HG03108 (cell line): ENCODE results near the gene PIP5K1C.

Source experiments
- ATAC-seq: cut with Tn5 transposase; IDR thresholded peaks from one replicate; pipeline ENCODE4 v1.9.1; 2021; ENCODE audit warnings: moderate library complexity; ENCODE audit not compliant: unreplicated experiment

Gene PIP5K1C

DNA sequence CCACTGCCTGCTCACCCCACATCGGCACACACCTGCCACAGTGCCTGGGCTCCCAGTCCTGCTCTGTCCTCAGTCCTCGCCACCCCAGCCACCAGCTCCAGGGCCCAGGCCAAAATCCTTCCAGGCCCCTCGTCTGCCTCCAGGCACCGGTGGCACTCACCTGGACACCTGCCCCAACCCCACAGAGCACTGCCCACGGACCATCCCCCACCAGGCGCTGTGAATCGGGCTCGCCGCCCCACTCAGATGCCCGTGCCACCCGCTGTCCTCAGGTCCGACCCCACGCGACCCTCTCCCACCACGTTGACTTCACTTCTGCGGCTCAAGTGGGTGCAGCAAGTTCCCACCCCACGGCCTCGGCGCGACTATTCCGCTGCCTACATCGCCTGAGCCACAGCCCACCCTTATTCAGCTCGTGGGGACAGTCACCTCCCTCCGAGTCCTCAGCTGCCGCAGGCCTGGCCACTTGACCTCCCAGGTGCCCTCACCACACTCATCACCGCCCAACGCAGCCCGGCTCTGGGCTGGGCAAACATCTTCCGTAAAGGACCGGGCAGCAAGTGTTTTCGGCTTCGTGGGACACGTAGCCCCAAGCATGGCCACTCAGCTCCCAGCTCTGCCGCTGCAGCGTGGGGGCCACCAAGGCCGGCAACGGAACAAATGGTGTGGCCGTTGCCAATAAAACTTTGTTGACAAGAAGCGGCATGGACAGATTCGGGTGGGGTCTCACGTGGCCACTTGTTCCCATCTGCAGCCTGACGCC lies 5.7 kb downstream of the PIP5K1C start:
- no peak for ATAC-seq

DNA sequence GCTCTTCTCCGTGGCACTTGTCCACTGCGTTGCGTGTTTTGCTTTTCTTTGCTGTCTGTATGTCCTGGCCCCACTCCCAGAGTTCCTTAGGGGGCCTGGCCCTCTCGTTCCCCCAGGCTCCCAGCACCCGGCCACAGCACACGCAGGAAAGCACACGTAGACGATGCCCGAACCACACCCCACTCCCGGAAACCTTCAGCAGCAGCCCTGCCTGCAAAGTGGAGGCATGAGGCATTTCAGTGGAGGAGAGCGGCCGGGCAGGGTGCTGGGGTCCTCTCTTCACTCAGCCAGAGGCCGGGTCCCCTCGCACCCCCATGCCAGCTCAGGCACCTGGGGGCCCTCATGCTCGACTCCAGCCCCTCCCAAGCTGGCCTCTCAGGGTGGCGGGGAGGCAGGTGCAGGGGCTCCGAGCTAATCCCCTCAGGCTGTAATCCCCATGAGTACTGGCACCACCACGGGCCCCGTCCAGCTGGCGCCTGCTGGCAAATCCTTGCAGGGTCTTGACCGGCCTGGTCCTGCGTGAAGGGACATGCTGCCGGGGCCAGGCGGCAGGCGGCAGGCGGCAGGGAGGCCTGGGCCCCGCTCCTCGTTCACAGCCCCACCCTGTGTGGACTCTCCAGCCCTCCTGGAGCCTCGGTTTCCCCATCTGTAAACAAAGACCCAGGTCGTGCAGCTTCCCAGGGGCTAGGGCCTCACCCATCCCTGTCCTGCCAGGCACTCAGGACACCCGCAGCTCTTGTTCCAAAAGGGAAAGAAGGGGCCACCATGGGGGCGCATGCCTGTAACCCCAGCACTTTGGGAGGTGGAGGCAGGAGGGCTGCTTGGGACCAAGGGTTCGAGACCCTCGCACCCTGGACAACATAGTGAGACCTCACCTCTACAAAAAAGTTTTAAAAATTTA lies 7.0 kb downstream of the PIP5K1C start:
- no peak for ATAC-seq

DNA sequence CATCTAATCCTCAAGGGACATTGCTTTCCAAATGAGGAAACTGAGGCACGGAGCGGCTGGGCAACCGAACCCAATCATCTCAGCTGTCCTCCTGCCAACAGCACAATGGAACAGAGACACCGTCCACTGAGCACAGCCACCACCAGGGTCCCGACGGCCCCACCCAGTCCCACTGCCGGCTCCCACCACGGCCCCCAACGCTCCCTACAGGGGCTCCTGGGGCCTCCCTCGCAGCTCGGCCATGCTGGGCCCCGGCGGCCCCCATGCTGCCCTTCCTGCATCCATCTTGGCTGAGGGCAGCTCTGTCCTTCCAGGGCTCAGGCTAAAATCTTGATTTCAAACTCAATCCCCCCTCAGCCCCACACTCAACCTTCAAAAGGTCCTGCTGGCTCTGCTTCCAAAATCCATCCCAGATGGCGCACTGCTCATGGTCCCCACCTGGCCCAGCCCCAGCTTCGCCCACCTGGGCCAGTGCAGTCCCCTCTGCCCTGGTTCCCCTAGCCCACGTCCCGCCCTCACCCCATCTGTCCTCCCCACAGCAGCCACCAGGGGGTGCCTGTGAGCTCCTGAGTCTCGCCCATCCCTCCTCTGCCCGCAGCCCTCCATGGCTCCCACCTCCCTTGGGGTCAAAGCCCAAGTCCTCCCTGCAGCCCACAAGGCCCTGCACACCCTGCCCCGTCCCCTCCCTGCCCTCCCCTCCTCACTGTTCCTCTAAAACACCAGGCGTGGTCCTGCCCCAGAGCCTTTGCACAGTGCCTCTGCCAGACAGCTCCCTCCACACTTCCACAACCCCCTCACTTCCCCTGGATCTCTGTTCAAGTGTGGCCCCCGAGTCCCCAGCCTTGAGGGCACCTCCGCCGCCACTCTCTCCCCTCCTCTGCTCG lies 7.9 kb downstream of the PIP5K1C start:
- ATAC-seq = no peak

DNA sequence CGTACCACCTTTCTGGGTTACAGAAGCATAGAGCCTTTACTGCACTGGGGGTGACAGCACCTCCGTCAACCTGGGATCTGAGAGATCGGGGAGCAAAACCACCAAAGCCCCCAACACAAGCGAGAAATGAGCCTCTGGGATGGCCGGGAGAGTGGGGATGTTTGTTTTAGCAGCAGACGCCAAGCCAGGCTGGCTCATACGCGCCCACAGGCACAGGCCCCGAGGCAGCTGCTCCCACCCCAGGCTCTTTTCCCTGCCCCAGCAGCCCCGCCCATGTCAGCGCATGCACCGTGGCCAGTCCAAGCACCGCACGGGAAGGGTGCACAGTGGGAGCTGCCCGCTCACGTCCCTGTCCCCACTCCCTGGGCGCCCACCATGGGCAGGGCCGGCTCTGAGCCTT lies 8.5 kb downstream of the PIP5K1C start:
- no peak for ATAC-seq

DNA sequence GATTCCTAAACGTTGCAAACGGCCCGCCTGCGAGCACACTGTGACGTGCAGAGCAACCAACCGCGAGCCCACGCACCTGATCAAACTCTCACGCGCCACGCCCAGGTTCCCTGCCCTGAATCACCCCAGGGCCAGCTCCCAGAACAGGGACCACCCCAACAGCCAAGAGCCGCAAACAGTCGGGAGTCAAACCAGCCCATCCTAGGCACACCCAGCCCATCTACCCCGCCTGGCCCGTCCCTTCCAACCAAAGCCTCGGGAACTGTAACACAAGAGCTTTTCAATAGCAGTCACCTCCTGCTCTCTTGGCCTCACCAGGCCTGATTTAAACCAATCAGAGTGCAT lies 8.9 kb downstream of the PIP5K1C start:
- no peak for ATAC-seq

DNA sequence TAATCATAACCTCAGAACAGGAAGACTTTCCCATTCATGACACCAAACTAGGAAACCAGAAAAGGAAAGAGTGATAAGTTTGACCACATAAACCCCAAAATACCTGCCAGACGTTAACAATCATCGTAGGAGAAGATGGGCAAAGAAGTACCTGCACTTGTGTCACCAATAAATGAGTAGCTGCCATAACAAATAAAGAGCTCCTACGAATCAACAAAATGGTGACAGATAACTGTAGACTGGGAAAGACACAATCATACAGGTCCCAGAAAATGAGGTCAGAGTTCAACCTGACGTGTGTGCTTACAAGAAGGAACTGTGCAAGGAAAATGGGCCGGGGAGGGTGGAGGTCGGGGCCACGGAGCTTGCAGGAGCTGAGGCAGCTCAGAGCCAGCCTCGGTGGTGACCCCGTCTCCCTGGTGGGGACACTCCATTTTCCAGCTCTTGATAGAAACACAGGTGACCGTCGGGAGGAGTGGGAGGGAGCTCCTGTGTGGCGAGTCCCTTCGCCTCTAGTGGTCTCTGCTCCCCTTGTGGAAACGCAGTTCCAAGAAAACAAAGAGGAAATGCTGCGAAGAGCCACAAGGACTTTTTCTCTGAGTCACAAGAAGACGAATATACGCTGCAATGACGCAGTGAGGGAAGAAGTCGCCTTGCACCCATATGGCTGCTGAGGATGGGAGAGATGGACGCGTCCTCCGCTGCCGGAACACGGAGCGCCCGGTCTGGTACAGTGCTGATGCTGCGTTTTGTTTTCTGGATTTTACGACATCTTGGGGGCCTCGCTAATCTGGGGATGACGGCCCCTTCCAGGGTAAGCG lies 9.5 kb downstream of the PIP5K1C start:
- ATAC-seq = no peak

DNA sequence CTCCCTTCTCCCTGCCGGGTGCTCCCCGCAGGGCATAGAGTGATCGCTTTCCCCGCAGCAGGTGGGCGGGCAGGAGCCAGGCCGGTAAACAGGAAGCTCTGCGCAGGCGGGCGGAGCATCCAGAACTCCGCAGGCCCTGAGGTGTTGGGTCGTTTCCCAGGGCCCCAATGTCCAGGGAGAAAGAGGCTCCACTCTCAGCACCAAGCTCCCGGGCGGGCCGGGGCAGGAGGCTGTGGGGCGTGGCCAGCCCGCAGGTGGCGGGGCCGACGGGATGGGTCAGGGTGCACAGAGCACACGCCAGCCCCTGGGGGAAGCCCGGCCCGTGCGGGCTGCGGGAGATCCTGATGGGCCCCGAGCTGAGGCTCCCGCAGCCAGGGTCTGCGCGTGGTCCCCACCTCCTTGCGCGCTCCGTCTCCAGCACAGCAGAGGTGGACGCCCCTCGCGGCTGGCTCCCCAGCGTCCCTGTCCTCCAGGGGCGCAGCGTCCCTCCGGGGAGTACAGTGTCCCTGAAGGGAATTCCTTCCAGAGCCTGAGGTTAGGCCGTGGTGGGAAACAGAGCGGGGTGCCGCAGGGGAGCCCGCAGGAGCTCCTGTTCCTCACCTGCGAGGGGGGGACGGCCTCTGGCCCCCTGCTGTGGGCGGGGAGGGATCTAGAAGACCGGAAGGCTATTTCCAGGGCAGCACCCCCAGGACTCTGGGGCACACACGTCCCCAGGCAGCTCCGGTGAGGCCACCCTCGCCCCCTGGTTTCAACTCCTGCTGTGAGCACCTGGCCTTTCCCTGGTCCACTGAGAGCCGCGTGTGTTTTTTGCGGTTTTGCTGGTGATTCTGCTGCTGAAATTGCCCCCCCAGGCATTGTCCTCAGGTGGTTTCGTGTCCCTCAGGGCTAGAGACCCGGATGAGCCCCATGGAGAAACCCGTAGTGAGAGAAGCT lies 12.2 kb downstream of the PIP5K1C start:
- ATAC-seq = no peak

DNA sequence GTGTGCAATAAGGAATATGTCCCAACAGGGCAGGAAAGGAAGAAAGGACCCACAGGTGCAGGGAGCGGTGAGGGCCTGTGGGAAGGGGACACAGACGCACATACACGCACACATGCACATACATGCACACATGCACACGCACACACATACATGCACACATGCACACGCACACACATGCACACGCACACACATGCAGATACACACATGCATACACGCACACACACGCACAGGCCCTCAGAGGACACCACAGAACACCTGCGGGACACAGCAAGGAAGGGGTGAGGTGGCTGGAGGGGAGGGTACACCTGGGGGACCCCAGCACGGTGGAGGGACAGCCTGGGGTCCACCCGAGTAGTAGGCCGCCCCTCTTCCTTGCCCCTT lies 12.9 kb downstream of the PIP5K1C start:
- ATAC-seq = no peak

DNA sequence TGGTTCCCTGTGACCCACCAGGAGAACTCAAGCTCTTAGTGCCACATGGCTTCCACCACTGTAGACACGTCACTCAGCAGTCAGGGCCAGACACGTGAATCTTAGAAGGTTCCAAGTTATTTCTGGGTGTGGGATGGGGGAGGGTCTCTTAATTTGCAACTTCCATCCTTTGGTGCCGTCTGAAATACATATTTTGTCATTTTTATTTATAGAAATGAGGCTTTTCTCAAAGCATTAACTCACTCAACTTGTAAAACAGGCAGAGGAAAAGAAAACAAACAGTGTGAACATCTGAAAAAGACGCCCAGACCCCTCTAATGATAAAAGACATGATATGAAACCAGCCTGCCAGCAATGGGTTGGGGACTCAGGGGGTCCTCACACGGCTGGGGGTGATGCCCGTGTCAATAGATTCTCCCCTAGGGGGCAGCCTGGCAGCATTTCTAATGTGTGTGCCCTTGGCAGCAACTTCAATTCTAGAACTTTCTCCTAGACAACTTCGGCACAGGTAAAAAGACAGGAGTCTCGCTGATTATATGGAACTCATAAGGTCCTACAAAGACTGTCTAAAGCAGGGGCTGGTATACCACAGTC lies 15.4 kb downstream of the PIP5K1C start:
- no peak for ATAC-seq

DNA sequence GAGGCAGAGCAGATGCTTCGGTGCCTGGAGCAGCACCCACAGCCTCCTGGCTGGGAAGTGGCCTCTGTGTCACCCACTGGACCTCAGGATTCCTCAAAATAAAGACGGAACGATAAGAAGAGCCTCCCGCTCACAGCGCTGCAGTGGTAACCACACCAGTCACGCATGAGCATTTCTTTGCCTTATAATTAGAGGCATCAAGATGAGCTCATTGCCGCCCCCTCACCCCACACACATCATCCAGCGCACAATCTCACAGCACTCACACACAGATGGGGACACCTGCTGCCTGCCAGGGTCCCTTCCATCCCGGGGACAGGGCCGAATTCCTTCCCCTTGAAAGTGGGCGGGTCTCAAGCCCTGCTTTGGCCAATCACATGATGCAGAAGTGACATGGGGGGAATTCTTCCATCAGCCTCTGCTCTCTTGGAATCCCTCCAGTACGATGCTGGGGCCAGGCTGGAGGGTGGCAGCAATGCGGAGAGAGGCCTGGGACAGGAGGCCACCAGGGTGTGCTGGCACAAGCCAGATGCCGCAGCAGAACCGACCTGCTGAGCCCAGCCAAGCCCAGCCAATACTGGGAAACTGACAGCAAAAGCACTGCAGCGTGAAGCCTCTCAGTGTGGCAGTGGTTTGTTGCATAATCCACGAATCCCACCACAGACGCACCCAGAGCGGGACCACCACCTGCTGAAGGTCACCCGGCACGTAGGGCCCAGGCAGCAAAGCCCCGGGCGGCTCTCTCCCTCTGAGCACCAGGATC lies 16.0 kb downstream of the PIP5K1C start:
- ATAC-seq = no peak

DNA sequence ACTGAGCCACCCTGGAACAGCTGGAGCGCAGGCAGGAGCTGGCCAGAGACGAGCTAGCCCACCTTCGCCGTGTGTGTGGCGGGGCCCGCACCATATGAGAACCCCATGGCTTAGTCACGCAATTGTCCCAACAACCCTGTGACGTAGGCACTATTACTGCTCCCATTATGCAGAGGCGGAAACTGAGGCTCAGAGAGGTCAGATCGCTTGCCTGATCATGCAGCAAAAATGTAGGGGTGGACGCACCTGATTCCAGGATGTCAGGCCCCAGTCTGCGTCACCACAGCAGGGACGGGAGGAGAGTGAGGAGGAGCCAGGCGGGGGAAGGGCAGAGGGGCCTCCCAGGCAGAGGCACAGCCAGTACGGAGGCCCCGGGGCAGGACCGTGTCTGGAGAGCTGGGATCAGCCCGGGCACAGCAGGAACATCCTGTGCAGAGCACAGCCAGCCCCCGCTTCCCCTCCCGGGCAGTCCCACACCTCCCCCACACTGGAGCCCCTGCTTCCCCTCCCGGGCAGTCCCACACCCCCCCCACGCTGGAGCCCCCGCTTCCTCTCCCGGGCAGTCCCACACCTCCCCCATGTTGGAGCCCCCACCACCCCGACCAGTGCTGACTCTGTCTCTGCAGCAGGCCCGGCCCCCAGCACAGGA lies 16.7 kb downstream of the PIP5K1C start:
- ATAC-seq = no peak

DNA sequence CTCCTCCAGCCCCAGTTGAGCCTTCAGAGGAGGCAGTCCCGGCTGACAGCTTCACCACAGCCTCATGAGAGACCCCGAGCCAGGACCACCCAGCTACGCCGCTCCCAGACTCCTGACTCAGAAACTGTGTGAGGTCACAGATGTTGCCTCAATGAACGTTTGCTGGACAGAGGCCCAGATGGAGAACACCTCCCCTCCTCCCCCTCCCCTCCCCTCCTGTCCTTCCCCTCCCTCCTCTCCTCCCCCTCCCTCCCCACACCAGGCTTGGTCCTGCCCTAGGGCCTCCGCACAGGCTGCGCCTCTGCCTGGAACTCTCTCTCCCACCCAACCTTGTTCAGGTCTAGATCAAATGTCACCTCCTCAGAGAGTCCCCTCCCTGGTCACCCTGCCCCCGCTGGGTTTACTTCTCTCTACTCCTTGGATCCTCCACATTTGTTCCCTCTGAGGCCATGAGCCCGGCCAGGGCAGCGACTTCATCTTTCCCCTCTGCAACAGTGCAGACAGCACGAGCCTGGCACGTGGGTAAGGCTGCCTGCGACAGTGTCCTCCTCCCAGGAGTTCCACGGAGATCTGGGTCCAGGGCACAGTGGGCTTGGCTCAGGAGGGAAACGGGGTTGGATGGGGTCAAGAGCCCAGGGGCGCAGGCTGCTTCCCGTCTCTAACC lies 17.4 kb downstream of the PIP5K1C start:
- ATAC-seq = no peak

DNA sequence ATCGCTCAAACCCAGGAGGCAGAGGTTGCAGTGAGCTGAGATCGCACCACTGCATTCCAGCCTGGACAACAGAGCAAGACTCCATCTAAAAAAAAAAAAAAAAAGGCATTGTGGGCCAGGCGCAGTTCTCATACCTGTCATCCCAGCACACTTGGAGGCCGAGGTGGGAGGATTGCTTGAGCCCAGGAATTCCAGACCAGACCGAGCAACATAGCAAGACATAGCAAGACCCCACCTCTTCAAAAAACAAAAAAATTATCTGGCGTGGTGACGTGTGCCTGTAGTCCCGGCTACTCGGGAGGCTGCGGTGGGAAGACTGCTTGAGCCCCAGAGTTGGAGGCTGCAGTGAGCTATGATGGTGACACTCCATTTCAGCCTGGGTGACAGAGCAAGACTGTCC lies 18.0 kb downstream of the PIP5K1C start:
- ATAC-seq = no peak

DNA sequence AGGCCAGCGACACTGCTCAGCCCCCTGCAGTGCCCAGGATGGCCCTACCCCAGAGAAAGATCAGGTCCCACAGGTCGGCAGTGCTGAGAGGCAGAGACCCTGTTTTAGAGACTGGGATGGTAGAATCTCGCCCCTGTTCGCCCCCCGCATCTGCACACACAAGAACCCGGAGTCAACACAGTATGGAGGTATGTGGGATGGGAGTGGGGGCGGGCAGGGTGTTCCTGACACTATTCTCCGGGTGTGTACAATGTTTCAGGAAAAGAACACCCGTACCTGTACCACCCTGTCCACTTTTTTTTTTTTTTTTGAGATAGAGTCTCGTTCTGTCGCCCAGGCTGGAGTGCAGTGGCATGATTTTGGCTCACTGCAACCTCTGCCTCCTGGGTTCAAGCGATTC lies 19.3 kb downstream of the PIP5K1C start:
- ATAC-seq = no peak

DNA sequence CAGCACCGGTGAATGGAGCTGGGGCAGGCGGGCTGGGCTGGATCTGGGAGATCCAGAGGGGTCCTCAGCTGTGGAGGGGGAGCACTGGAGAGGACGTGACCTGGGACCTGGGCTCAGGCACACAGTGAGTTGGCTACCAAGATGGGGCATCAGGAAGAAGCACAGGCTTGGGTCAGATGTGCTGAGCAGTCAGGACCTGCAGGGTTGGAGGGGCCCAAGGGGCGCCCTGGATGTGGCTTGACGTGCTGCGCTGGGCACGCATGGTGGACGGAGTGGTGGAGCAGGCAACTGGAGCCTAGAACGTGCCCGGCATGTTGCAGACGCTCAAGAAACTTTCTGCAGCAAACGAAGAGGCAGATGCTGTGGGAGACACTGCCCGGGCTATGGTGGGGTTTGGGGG lies 20.7 kb downstream of the PIP5K1C start:
- no peak for ATAC-seq

DNA sequence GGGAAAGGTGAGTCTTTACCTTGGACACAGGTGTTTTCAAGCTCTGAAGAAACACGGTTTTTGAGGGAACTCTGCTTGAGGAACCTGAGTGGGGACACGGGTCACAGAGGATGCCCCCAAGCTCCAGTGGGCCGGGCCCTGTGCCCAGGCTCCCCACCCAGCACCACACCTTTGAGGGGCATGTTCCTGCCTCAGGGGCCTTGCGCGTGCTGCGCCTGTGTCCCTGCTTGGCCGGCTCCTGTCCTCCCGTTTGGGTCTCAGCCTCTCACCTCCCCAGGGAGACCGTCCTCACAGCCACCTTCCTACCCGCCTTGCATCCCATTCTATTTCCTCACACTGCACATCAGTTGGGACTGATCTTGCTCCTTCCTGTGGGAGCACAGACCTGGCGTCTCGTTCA lies 21.1 kb downstream of the PIP5K1C start:
- no peak for ATAC-seq

DNA sequence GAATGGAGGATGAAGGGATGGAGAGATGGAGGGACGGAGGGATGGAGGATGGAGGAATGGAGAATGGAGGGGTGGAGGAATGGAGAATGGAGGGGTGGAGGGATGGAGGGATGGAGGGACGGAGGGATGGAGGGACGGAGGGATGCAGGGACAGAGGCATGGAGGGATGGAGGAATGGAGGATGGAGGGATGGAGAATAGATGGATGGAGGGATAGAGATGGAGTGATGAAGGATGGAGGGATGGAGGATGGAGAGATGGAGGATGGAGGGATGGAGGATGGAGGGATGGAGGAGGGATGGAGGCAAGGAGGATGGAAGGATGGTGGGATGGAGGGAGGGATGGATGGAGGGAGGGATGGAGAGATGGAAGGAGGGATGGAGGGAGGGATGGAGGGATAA lies 22.1 kb downstream of the PIP5K1C start:
- no peak for ATAC-seq
